Small intestine (tissue), 7 donors: ENCODE results near the gene SSX2IP. TPM values are rescaled to one million over a fixed set of nuclear protein-coding genes. Genes with fewer than 3 reads are reported as not detected.

Source experiments
- DNase-seq, 2 donors: peaks; one replicate each; pipeline versions ENCODE4 v3.0.0 to v3.0.0-alpha.2; 2013
- FAIRE-seq: peaks from 2 replicates; lab custom pipeline; 2012; peaks lifted over from hg19 to GRCh38; lab: Jason Lieb, UNC
- H3K27ac ChIP-seq, 3 donors: one replicate each; pipeline ENCODE4 v1.5.1; 2013; ENCODE audit warnings: low read length in 2 of 3, mild to moderate bottlenecking in 2 of 3, control low read depth in 1 of 3, inconsistent platforms in 1 of 3, low read depth in 1 of 3, moderate library complexity in 1 of 3
- H3K27me3 ChIP-seq, 3 donors: one replicate each; pipeline ENCODE4 v1.6.1; 2013; ENCODE audit warnings: low read length in 3 of 3, inconsistent platforms in 1 of 3; ENCODE audit not compliant: control insufficient read depth in 3 of 3, insufficient read depth in 3 of 3
- H3K36me3 ChIP-seq, 3 donors: one replicate each; pipeline ENCODE4 v1.6.1; 2013; ENCODE audit warnings: low read length in 3 of 3, inconsistent platforms in 1 of 3, low read depth in 1 of 3, mild to moderate bottlenecking in 1 of 3, moderate library complexity in 1 of 3; ENCODE audit not compliant: control insufficient read depth in 3 of 3, insufficient read depth in 2 of 3
- H3K4me1 ChIP-seq, 3 donors: one replicate each; pipeline ENCODE4 v1.6.1; 2013; ENCODE audit warnings: low read length in 2 of 3, inconsistent platforms in 1 of 3, low read depth in 1 of 3, mild to moderate bottlenecking in 1 of 3, moderate library complexity in 1 of 3; ENCODE audit not compliant: control insufficient read depth in 3 of 3, insufficient read depth in 2 of 3
- H3K4me3 ChIP-seq, 3 donors: one replicate each; pipeline ENCODE4 v1.5.1; 2013; ENCODE audit warnings: low read length in 3 of 3, control low read depth in 1 of 3, inconsistent platforms in 1 of 3, low read depth in 1 of 3, mild to moderate bottlenecking in 1 of 3, moderate library complexity in 1 of 3
- H3K9me3 ChIP-seq, 2 donors: one replicate each; pipeline ENCODE4 v1.6.1; 2013; ENCODE audit warnings: low read depth in 1 of 2, low read length in 1 of 2; ENCODE audit not compliant: control insufficient read depth in 2 of 2, insufficient read depth in 1 of 2
- WGBS, 3 donors: extraction: QIAGEN DNeasy Blood & Tissue Kit; methylation state at CpG; one replicate each; pipeline ENCODE4 v1.1.7; 2013; 5-methylcytosine and 5-hydroxymethylcytosine counted together
- polyA plus RNA-seq, 4 donors: library from polyadenylated mRNA; stranded (reverse) in 3 of 4; unstranded in 1 of 4; fragments of 200-250 nt in 3 of 4; fragments of 120-200 nt in 1 of 4; gene quantifications; one replicate each; pipeline versions ENCODE4 v1.2.1 to v1.2.3, GENCODE V29; 2013
- donor health status: healthy with polysubstance abuse.
- donor health status: control.
- donor health status: control.
- donor health status: Bipolar disorder and iron deficiency.
- donor health status: healthy.

SSX2IP gene
- polyA plus RNA-seq, 4 donors, result 5.7 to 55.3 (median 13.6) TPM

- H3K4me3 ChIP-seq, result no peak overlapping the region
- no peaks in the 10 kb centered on the region for H3K27me3 ChIP-seq
- DNase-seq, result peak in 1 of 2 donors; percentile 62
- peaks cover 0 to 5% of the 10 kb centered on the region in 2 donors for H3K9me3 ChIP-seq
- peaks cover 2 to 42% (median 12%) of the 10 kb centered on the region in 3 donors for H3K4me1 ChIP-seq
- peak overlapping the region in 2 of 3 donors; percentile 14 to 87 for H3K27ac ChIP-seq
- WGBS, 3 donors, result 15 to 36% (median 33%) methylated on average over 8 of the region's 8 CpGs
- no peak for FAIRE-seq
- H3K36me3 ChIP-seq, result no peaks in the 10 kb centered on the region
Measured at GRCh38 chr1:84719543-84720217, 29.4 kb upstream of the SSX2IP start.

DNA sequence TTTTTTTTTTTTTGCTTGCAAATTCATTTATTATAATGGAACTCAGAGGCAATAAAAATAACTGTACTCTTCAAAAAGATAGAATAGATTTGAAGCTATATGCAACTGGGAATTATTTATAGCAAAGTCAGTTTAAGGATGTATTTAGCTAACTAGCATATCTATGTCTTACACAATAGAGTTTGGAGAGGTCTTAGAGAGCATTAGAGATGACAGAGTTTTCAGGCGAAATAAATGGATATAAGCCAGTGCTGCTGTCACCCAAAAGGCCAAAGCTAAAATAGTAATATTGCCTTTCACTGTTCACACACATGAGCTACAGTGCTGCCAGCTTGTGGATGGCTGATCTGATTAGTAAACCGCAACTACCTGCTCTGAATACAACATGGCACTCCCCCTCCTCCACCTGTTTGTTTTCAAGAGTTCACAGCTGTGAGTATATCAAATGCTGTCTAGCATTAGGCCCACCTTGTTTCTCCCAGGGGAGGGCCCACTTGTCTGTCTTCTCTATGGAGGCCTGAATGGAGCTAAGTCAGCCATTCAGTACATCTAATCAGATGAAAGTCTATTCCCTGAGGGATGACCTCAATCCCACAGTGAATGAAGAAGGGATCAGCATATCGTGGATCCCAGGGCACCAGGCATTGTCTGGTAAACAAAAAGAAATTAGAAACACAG lies 25.2 kb upstream of the SSX2IP start:
- H3K9me3 ChIP-seq, result no peaks in the 10 kb centered on the region
- H3K4me3 ChIP-seq, result no peak overlapping the region
- no peak for FAIRE-seq
- H3K27me3 ChIP-seq, result no peaks in the 10 kb centered on the region
- H3K27ac ChIP-seq, result no peak overlapping the region
- no peaks in the 10 kb centered on the region for H3K36me3 ChIP-seq
- WGBS, 3 donors, result 82 to 83% (median 82%) methylated on average over 3 of the region's 3 CpGs
- H3K4me1 ChIP-seq, result peaks cover 2 to 21% (median 8%) of the 10 kb centered on the region in 3 donors
- DNase-seq, result no peak

- peak in 1 of 2 donors; percentile 15 for DNase-seq
- H3K36me3 ChIP-seq, result no peaks in the 10 kb centered on the region
- peaks cover 0 to 13% (median 2%) of the 10 kb centered on the region in 3 donors for H3K4me1 ChIP-seq
- no peak for FAIRE-seq
- H3K27ac ChIP-seq, result no peak overlapping the region
- no peak overlapping the region for H3K4me3 ChIP-seq
- H3K27me3 ChIP-seq, result no peaks in the 10 kb centered on the region
- peaks cover 0 to 3% of the 10 kb centered on the region in 2 donors for H3K9me3 ChIP-seq
- 81 to 93% (median 87%) methylated on average over 3 of the region's 3 CpGs for WGBS, 3 donors
Measured at GRCh38 chr1:84712276-84712874, 22.1 kb upstream of the SSX2IP start.

- Histone ChIP-seq H3K4me3 (no peak overlapping the region), H3K4me1 (peaks cover 0 to 13% (median 2%) of the 10 kb centered on the region in 3 donors), H3K27ac (peak overlapping the region in 1 of 3 donors; percentile 2), H3K9me3 (peaks cover 0 to 3% of the 10 kb centered on the region in 2 donors), H3K27me3 (no peaks in the 10 kb centered on the region), H3K36me3 (no peaks in the 10 kb centered on the region)
- FAIRE-seq (no peak), DNase-seq (no peak)
- whole genome bisulfite sequencing, 3 donors, result 82 to 92% (median 88%) methylated on average over 4 of the region's 4 CpGs
Measured at GRCh38 chr1:84711869-84712268, 21.6 kb upstream of the SSX2IP start.

- no peak for DNase-seq
Measured at GRCh38 chr1:84711121-84711520, 20.9 kb upstream of the SSX2IP start.

DNA sequence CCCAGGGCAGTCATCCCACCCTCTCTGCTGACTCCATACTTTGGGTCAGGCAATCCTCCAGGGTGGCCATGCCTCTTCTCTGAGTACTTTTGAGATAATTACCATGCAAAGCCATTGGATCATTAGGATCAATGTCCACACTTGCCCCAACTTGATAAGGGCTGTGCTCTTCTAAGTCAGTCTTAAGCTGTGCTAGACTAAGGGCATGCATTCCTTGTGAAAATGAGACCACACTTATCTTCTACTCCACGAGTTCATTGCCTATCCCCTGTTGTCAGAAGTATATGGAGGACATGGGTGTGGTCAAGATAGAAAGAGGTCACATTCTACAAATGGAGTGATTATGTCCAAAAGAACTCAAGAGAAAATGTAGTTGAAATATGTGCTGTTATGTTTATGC lies 18.9 kb upstream of the SSX2IP start:
- Histone ChIP-seq H3K4me1 (peaks cover 0 to 29% (median 4%) of the 10 kb centered on the region in 3 donors), H3K27ac (peak overlapping the region in 1 of 3 donors; percentile 39), H3K36me3 (no peaks in the 10 kb centered on the region), H3K4me3 (no peak overlapping the region), H3K9me3 (peaks cover 0 to 3% of the 10 kb centered on the region in 2 donors), H3K27me3 (no peaks in the 10 kb centered on the region)
- whole genome bisulfite sequencing, 3 donors, result 14 to 58% (median 23%) methylated on average over 1 of the region's 1 CpG
- FAIRE-seq, result no peak
- DNase-seq, result peak; percentile 42 to 60

More at GRCh38 chr1:84711121-84711520, 20.9 kb upstream of the SSX2IP start:
- Histone ChIP-seq H3K27me3 (no peaks in the 10 kb centered on the region), H3K4me3 (no peak overlapping the region), H3K4me1 (peaks cover 0 to 14% (median 2%) of the 10 kb centered on the region in 3 donors), H3K36me3 (no peaks in the 10 kb centered on the region), H3K27ac (no peak overlapping the region), H3K9me3 (peaks cover 0 to 3% of the 10 kb centered on the region in 2 donors)
- no peak for FAIRE-seq
- WGBS, 3 donors, result 66 to 90% (median 79%) methylated on average over 1 of the region's 1 CpG

DNA sequence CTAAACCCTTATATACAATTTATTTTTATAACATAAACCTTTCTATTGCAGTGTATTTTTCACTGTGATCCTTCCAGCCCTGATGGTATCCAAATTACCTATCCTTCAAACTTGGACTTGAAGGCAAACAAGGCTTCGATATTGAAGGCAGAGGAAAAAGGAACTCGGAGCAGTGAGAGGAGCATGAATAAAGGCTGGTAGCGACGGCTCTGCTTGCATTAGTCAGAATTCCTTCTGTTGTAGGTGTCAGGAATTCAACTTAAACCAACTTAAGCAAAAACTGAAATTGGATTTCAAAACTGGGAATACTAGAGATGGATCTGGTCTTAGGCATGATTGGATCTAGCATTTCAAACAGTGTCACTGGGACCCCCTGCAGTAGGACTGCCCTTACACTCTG lies 17.8 kb upstream of the SSX2IP start:
- no peak for FAIRE-seq
- H3K27ac ChIP-seq, result no peak overlapping the region
- DNase-seq, result no peak
- H3K4me3 ChIP-seq, result no peak overlapping the region
- H3K36me3 ChIP-seq, result no peaks in the 10 kb centered on the region
- H3K4me1 ChIP-seq, result peaks cover 0 to 34% (median 4%) of the 10 kb centered on the region in 3 donors
- H3K9me3 ChIP-seq, result peaks cover 0 to 3% of the 10 kb centered on the region in 2 donors
- no peaks in the 10 kb centered on the region for H3K27me3 ChIP-seq
- WGBS, 3 donors, result 90 to 99% (median 96%) methylated on average over 4 of the region's 4 CpGs

DNA sequence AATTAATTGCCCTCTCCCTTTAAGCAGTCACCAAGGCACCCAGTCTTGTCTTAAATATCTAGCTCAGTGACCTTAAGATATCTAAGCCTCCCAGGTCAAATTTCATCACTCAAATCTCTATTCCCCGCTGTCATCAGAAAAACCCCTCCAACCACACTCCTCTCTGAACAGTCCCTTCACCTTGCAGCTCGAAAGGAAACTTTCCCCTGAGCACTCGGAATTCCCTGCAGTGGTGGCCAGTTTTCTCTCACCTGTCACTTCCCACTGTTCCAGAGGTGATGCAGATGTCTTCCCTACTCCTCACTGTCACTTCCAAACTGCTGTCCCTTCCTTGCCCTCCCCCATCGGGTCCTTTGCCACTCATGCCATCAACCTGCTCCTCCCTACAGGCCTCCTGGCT lies 15.3 kb upstream of the SSX2IP start:
- peaks cover 0 to 34% (median 2%) of the 10 kb centered on the region in 3 donors for H3K4me1 ChIP-seq
- peak overlapping the region in 1 of 3 donors; percentile 71 for H3K27ac ChIP-seq
- DNase-seq (peak in 1 of 2 donors; percentile 38), FAIRE-seq (no peak)
- WGBS, 3 donors, result 32 to 60% (median 44%) methylated on average over 4 of the region's 4 CpGs
- peaks cover 0 to 3% of the 10 kb centered on the region in 2 donors for H3K9me3 ChIP-seq
- H3K27me3 ChIP-seq, result no peaks in the 10 kb centered on the region
- H3K36me3 ChIP-seq, result no peaks in the 10 kb centered on the region
- H3K4me3 ChIP-seq, result no peak overlapping the region
